CD14-positive monocyte (primary cell): ENCODE measurements around the gene RIMBP2. TPM values are rescaled to one million over a fixed set of nuclear protein-coding genes. Genes with fewer than 3 reads are reported as not detected.

Experiments used
- DNase-seq, 3 donors: peaks; one replicate each; pipeline ENCODE4 v3.0.0-alpha.2; 2011 to 2022
- H2AFZ ChIP-seq: 2 replicates; pipeline ENCODE4 v1.6.0; 2012; ENCODE audit warnings: mild to moderate bottlenecking, low read depth, low read length, inconsistent platforms; ENCODE audit not compliant: insufficient read depth, poor library complexity, severe bottlenecking
- H3K27ac ChIP-seq, 2 donors: 1 replicate in 1 of 2; 2 replicates in 1 of 2; pipeline ENCODE4 v1.5.1; 2012 to 2013; ENCODE audit warnings: low read length in 2 of 2, control low read depth in 1 of 2, inconsistent platforms in 1 of 2, low read depth in 1 of 2, mild to moderate bottlenecking in 1 of 2
- H3K27me3 ChIP-seq, 2 donors: one replicate each; pipeline versions ENCODE4 v1.6.0 to v1.6.1; 2011 to 2013; ENCODE audit warnings: low read length in 2 of 2; ENCODE audit not compliant: control insufficient read depth in 2 of 2, insufficient read depth in 2 of 2
- H3K36me3 ChIP-seq, 2 donors: replicated peaks in 1 of 2; 1 replicate in 1 of 2; 2 replicates in 1 of 2; pipeline versions ENCODE4 v1.5.1 to v1.6.1; 2012 to 2013; ENCODE audit warnings: low read length in 2 of 2, control low read depth in 1 of 2, inconsistent platforms in 1 of 2, mild to moderate bottlenecking in 1 of 2; ENCODE audit not compliant: insufficient read depth in 2 of 2, control insufficient read depth in 1 of 2
- H3K4me1 ChIP-seq, 2 donors: 1 replicate in 1 of 2; 2 replicates in 1 of 2; pipeline versions ENCODE4 v1.5.1 to v1.6.1; 2012 to 2013; ENCODE audit warnings: low read length in 2 of 2, control low read depth in 1 of 2, inconsistent platforms in 1 of 2, mild to moderate bottlenecking in 1 of 2, moderate library complexity in 1 of 2; ENCODE audit not compliant: insufficient read depth in 2 of 2, control insufficient read depth in 1 of 2
- H3K4me2 ChIP-seq: replicated peaks from 2 replicates; pipeline ENCODE3; 2012; ENCODE audit warnings: low read length, moderate library complexity, mild to moderate bottlenecking; ENCODE audit not compliant: poor library complexity, severe bottlenecking; ENCODE audit errors: extremely low read depth
- H3K4me3 ChIP-seq, 3 experiments: fragments of 200-600 bp in 1 of 3; sonication (generic) in 1 of 3; replicated peaks in 1 of 3; 1 replicate in 2 of 3; 2 replicates in 1 of 3; pipeline ENCODE4 v1.5.1; 2011 to 2013; ENCODE audit warnings: low read length in 3 of 3, mild to moderate bottlenecking in 3 of 3, control low read depth in 2 of 3, low read depth in 2 of 3, inconsistent platforms in 1 of 3, moderate library complexity in 1 of 3
- H3K79me2 ChIP-seq: 2 replicates; pipeline ENCODE4 v1.6.0; 2012; ENCODE audit warnings: mild to moderate bottlenecking, control low read depth, inconsistent platforms, low read length, moderate library complexity; ENCODE audit not compliant: insufficient read depth
- H3K9ac ChIP-seq: 2 replicates; pipeline ENCODE4 v1.6.0; 2017; ENCODE audit warnings: low read length, mild to moderate bottlenecking; ENCODE audit not compliant: insufficient read depth, poor library complexity, severe bottlenecking
- H3K9me3 ChIP-seq, 2 donors: replicated peaks in 1 of 2; 1 replicate in 1 of 2; 2 replicates in 1 of 2; pipeline versions ENCODE4 v1.5.1 to v1.6.1; 2012 to 2013; ENCODE audit warnings: low read length in 2 of 2, control low read depth in 1 of 2; ENCODE audit not compliant: control insufficient read depth in 1 of 2, insufficient read depth in 1 of 2
- H4K20me1 ChIP-seq: 2 replicates; pipeline ENCODE4 v1.6.0; 2012; ENCODE audit warnings: mild to moderate bottlenecking, low read length, control low read depth, moderate library complexity; ENCODE audit not compliant: insufficient read depth
- H3K27ac Mint-ChIP-seq, 7 donors: one replicate each; pipeline ENCODE4 v1.8.0; 2020; ENCODE audit warnings: mild to moderate bottlenecking in 7 of 7, mixed read lengths in 7 of 7, moderate library complexity in 6 of 7, inconsistent platforms in 2 of 7
- H3K27me3 Mint-ChIP-seq, 3 donors: one replicate each; pipeline ENCODE4 v1.8.0; 2021 to 2022; ENCODE audit warnings: low read depth in 3 of 3, mild to moderate bottlenecking in 3 of 3, mixed read lengths in 3 of 3, moderate library complexity in 3 of 3, inconsistent platforms in 1 of 3
- H3K36me3 Mint-ChIP-seq, 2 donors: one replicate each; pipeline ENCODE4 v1.8.0; 2020; ENCODE audit warnings: mixed read lengths in 2 of 2, inconsistent platforms in 1 of 2, mild to moderate bottlenecking in 1 of 2
- H3K4me1 Mint-ChIP-seq: one replicate; pipeline ENCODE4 v1.8.0; 2020; ENCODE audit warnings: mild to moderate bottlenecking, mixed read lengths
- H3K4me3 Mint-ChIP-seq, 2 donors: one replicate each; pipeline ENCODE4 v1.8.0; 2020; ENCODE audit warnings: mild to moderate bottlenecking in 2 of 2, mixed read lengths in 2 of 2, moderate library complexity in 1 of 2
- H3K9me3 Mint-ChIP-seq, 7 donors: one replicate each; pipeline ENCODE4 v1.8.0; 2020 to 2022; ENCODE audit warnings: mixed read lengths in 7 of 7, mild to moderate bottlenecking in 6 of 7, moderate library complexity in 6 of 7, inconsistent platforms in 2 of 7
- CTCF ChIP-seq: fragments of 200-600 bp; IDR thresholded peaks from one replicate; pipeline ENCODE4 v1.8.0; 2022; ENCODE audit warnings: antibody characterized with exemption, mild to moderate bottlenecking
- WGBS: methylation state at CpG from one replicate; pipeline ENCODE4 v1.1.5; 2013; ENCODE audit warnings: missing lambda C conversion rate; ENCODE audit not compliant: insufficient coverage; 5-methylcytosine and 5-hydroxymethylcytosine counted together
- intact Hi-C, 2 donors: fragments of 100-400 bp; cut with micrococcal nuclease; formaldehyde crosslinking; loops; one replicate each; pipeline versions ENCODE4 v1.15.0 to v1.15.1; 2023
- polyA plus RNA-seq, 3 donors: library from polyadenylated mRNA; depleted of rRNA in 1 of 3; unstranded in 2 of 3; stranded (reverse) in 1 of 3; fragments of 300-500 nt in 2 of 3; fragments of >200 nt in 1 of 3; fragmentation: Illumina TruSeq in 2 of 3; gene quantifications; 1 replicate in 2 of 3; 2 replicates in 1 of 3; pipeline ENCODE4 v1.2.3, GENCODE V29; 2012 to 2021

Gene RIMBP2
- polyA plus RNA-seq, 3 donors = not detected

GRCh38 chr12:130438243-130438620 is 277.9 kb downstream of the RIMBP2 start:
- H3K4me2 ChIP-seq = no peak overlapping the region
- no peaks in the 10 kb centered on the region for H4K20me1 ChIP-seq
- Mint-ChIP-seq H3K4me3 (no peak overlapping the region), H3K27ac (no peak overlapping the region), H3K36me3 (no peaks in the 10 kb centered on the region), H3K27me3 (peaks cover 0 to 4% (median 2%) of the 10 kb centered on the region in 3 donors), H3K4me1 (no peaks in the 10 kb centered on the region), H3K9me3 (peaks cover 27 to 65% (median 40%) of the 10 kb centered on the region in 7 donors)
- no peak for TF ChIP-seq CTCF
- no peak overlapping the region for H3K27ac ChIP-seq
- no peak overlapping the region for H3K9ac ChIP-seq
- H3K36me3 ChIP-seq = no peaks in the 10 kb centered on the region
- no peaks in the 10 kb centered on the region for H3K27me3 ChIP-seq
- H3K4me3 ChIP-seq = no peak overlapping the region
- no peak for DNase-seq
- H3K79me2 ChIP-seq = no peaks in the 10 kb centered on the region
- intact Hi-C loops = no loop called here
- H3K4me1 ChIP-seq = no peaks in the 10 kb centered on the region
- WGBS = 95% methylated on average over 15 of the region's 19 CpGs
- H2AFZ ChIP-seq = no peak overlapping the region
- H3K9me3 ChIP-seq = peaks cover 44 to 85% of the 10 kb centered on the region in 2 donors

GRCh38 chr12:130437555-130438242 is 278.4 kb downstream of the RIMBP2 start:
- 97% methylated on average over 11 of the region's 16 CpGs for WGBS
- Histone ChIP-seq H3K27ac (no peak overlapping the region), H3K79me2 (no peaks in the 10 kb centered on the region), H3K36me3 (no peaks in the 10 kb centered on the region), H3K4me2 (no peak overlapping the region), H3K9ac (no peak overlapping the region), H2AFZ (no peak overlapping the region), H3K9me3 (peaks cover 43 to 85% of the 10 kb centered on the region in 2 donors), H3K27me3 (no peaks in the 10 kb centered on the region), H3K4me3 (no peak overlapping the region), H3K4me1 (no peaks in the 10 kb centered on the region), H4K20me1 (no peaks in the 10 kb centered on the region)
- no peaks in the 10 kb centered on the region for H3K36me3 Mint-ChIP-seq
- H3K4me3 Mint-ChIP-seq = no peak overlapping the region
- no peak for TF ChIP-seq CTCF
- H3K4me1 Mint-ChIP-seq = no peaks in the 10 kb centered on the region
- intact Hi-C loops = no loop called here
- peaks cover 0 to 4% (median 2%) of the 10 kb centered on the region in 3 donors for H3K27me3 Mint-ChIP-seq
- DNase-seq = no peak
- H3K27ac Mint-ChIP-seq = no peak overlapping the region
- H3K9me3 Mint-ChIP-seq = peaks cover 26 to 68% (median 40%) of the 10 kb centered on the region in 7 donors
